Measurements from ENCODE around the gene DEFB116. TPM values are rescaled to one million over a fixed set of nuclear protein-coding genes. Genes with fewer than 3 reads are reported as not detected.
"Not testable (repeated sequence)": the region's sequence is repeated elsewhere in the genome, so short reads cannot be mapped to it uniquely, and the experiment has no call there.

The DEFB116 gene, protein sequence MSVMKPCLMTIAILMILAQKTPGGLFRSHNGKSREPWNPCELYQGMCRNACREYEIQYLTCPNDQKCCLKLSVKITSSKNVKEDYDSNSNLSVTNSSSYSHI
- not detected for total RNA-seq

DNA sequence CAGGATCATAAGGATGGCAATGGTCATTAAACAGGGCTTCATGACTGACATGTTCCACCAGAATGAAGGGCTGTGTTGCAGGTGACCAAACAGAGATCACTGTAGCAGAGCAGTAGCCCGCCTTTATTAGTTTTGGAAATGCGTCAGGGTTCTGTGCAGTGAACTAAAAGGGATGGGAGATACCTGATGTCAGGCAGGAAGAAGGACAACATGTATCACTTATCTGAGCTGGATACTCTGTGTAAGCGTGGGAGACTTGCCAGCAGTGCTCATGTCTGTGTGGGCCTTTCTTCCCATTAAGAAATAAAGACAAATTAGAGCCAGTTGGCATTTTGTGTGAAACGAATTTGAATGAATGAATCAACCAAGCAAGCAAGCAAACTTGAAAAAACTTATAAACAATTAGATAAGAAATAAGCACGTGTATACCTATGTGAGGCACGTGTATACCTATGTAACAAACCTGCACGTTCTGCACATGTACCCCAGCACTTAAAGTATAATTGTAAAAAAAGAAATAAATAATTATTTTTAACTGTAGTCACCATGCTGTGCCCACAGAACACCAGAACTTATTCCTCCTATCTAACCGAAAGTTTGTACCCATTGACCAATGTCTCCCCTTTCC lies at the start of gene DEFB116:
DEFB116 (minus strand) TSS at position 51 of the 628 bp plus-strand sequence; CDS start at position 51, 0 bp downstream.
- no peak for ATAC-seq

DNA sequence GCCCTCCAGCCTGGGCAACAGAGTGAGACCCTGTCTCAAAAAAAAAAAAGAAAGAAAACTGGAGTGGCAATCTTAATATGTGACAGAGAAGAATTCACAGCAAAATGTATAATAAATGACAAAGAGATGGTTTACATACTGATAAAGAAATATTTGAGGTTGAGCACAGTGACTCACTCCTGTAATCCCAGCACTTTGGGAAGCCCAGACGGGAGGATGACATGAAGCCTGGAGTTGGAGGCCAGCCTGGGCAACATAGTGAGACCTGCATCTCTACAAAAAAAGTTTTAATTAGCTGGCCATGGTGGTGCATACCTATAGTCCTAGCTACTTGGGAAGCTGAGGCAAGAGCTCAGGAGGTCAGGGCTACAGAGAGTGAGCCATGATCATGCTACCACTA lies 47.6 kb upstream of the DEFB116 start:
- no peak for ATAC-seq

DNA sequence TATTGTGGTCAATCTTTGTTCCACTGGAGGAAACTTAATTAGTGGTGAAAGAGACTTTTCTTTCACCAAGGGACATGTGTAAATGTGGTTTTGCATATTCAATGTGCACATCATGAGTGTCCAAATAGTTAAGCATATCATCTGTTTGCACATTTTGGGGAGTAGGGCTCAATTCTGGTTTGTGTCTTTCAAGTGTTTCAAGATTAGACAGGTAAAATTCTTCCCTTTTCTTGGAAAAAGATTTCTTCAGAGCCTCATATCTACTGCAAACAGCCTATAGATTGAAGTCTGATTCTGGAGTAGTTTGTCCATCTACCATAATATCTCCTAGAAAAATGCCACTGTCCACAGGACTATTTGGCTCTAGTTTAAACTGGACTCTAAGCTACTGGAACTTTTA lies 33.1 kb upstream of the DEFB116 start:
- ATAC-seq, result no peak

DNA sequence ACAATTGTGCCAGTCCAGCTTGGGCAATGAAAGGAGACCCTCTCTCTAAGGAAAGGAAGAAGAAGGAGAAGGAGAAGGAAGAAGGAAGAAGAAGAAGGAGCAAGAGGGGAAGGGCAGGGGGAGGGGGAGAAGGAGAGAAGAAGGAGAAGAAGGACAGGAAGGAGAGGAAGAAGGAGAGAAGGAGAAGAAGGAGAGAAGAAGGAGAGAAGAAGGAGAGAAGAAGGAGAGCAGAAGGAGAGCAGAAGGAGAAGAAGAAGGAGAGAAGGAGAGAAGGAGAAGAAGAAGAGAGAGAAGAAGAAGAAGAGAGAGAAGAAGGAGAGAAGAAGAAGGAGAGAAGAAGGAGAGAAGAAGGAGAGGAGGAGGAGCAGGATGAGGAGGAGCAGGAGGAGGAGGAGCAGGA lies 22.5 kb upstream of the DEFB116 start:
- ATAC-seq, result no peak

DNA sequence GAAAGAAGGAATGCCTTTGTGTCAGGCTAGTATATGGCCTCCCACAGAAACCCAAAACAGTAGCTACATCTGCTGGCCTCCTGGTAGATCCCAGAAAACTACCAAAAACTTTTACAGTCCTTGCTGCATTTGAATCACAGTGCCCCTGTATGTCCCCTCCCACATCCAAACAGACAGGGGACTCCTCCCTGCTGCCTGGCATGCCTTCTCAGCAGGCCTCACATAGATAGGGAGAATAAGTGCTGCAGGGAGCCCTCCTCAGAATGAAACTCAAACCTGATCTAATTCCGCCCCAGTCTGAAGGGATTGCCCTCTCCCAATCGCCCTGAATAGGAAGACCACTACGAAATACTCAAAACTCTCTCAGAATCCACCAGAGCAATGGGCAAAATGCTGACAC lies 14.1 kb upstream of the DEFB116 start:
- ATAC-seq, result no peak

DNA sequence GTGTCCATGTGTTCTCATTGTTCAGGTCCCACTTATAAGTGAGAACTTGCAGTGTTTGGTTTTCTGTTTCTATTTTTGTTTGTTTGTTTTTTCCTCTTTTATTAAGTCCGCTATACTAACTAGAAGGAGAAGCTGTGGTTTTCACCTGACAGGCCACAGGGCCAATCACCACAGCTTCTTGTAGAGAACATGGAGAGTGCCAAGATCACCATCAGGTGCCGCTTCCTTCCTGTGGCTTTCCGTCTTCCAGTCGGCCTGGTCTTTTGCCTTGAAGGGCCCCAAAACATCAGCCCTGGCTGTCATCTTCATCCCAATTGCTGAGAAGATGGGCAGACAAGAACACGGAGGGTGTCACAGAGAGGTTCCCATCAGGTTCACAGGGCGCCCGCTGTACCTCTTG lies 23.4 kb downstream of the DEFB116 start:
- not testable (repeated sequence) for ATAC-seq

DNA sequence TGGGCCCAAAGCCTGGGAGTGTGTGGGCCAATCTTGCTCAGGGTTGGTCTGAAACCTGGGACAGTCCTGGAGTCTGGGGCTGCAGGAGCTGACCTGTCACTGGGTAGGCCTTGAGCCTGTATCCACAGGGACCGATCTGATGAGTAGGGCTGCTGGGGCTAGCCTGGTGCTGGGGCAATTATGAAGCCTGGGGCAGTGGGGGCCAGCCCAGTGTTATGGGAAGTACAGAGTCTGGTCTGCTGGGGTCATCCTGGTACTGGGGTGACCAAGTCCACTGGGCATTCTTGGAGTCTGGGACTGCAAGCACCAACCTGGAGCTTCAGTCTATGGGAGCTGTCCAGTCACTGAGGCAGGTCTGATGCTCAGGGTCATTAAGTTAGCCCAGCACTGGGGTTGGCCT lies 30.2 kb downstream of the DEFB116 start:
- no peak for ATAC-seq

DNA sequence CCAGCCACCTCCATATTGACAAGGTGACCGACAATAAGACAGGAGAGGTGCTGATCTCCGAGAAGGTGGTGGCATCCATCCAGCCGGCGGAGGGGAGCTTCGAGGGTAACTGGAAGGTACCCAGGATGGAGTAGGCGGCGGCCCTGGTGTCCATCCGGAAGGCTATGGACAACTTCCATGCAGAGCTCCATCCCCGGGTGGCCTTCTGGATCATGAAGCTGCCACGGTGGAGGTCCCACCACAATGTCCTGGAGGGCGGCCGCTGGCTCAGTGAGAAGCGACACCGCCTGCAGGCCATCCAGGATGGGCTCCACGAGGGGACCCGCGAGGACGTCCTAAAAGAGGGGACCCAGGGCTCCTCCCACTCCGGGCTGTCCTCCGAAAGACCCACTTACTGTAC lies 33.9 kb downstream of the DEFB116 start:
- no peak for ATAC-seq

DNA sequence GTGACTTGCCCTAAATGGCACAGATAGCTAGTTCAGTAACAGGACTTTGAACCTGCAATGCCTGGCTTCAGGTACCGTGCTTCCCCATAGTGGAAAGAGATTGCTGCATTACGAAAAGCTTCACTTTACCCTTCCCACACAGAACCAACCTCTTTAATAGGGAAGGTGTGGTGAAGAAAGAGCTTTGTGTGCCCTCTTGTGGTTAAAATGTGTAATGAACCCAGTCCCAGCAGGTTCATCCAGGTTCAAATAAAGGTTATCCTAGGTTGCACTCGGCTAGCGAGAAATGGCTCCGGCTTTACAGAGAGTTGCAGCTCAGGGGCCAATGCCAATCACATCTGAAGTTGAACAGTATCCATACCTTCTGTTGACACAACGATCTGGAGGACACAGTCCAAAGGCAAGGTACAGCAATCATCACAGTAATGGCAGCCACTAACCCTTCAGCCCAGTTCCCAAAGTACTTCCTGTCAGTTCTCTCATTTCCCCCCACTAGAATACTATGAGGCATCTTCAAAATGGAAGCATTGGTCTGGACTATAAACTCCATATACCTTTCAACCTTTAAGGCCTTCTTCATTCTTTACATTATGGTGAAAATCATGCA lies 48.0 kb downstream of the DEFB116 start:
- ATAC-seq, result no peak

DNA sequence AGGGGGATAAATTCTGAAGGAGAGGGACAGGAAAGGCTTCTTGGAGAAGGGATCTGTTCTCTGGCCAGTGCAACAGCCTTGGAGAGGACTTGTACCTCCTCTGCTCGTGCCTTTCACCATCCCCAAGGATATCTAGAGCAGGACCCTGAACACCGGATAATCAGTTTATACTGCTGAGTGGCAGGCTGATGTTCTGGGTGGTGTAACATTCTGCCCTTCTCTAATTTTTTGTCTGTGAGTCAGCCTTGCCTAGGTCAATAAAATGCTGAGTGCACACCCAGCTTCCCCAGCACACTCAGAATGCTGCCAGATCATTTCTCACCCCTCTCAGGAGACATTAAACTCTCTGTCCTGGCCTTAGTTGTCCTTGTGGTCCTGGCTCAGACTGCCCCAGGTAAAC lies 51.0 kb downstream of the DEFB116 start, which contains the start of gene DEFB115:
DEFB115 (plus strand) TSS at position 301 of the 400 bp plus-strand sequence; CDS start at position 301, 0 bp downstream.
- no peak for ATAC-seq

DNA sequence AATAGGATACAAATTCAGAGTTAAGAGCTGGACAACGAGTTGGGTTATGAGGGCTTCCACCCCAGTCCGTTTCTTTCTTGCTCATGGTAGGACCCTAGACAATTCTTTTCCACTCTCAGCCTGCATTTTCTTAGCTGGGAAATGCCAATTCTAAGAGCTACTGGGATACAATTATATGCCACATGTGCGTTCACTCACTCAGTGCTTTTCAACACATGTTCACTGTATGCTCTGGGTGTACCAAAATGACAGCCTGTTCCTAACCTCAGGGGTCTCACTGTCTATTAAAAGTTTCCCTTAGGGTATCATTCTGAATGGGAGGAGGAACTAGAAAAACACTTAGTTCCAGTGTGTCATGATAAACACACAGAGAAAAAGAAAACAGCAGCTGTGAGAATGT lies 51.4 kb downstream of the DEFB116 start:
- no peak for ATAC-seq

Other genes with a start within 250 kb of the DEFB116 start
- gene DEFB115, start 50.9 kb downstream of the DEFB116 start, total RNA-seq, result not detected
- not detected for gene DEFB118, start 60.0 kb upstream of the DEFB116 start, total RNA-seq
- gene DEFB119, start 82.0 kb upstream of the DEFB116 start, total RNA-seq, result not detected
- gene DEFB121, start 97.6 kb upstream of the DEFB116 start, total RNA-seq, result not detected
- gene DEFB123, start 132.0 kb upstream of the DEFB116 start, total RNA-seq, result not detected
- gene DEFB124, start 166.5 kb upstream of the DEFB116 start, total RNA-seq, result not detected
- gene REM1, start 166.7 kb upstream of the DEFB116 start, total RNA-seq, result 0.20 TPM
- gene HM13, start 205.9 kb upstream of the DEFB116 start, total RNA-seq, result 232 TPM

Measured in esophagus mucosa (tissue), 1 donor.